ENCODE results near the gene CACNG1.
A peak's percentile ranks its signal among the peaks of the same experiment; 100 is the strongest.

The CACNG1 gene

GRCh38 chr17:67021743-67022450 lies 22.5 kb upstream of the CACNG1 start:
- TF ChIP-seq YY1 (IDR thresholded peaks at IDR 0.05; ENCODE audit: low read depth) (no peak), CREB1 (IDR thresholded peaks at IDR 0.05; ENCODE audit: low read depth) (no peak), NFIC (IDR thresholded peaks at IDR 0.05) (no peak), CEBPB (IDR thresholded peaks at IDR 0.05) (no peak), FOXM1 (IDR thresholded peaks at IDR 0.05; ENCODE audit: borderline replicate concordance, low read depth) (no peak), TCF12 (IDR thresholded peaks at IDR 0.05; ENCODE audit: low read depth) (no peak), MAX (IDR thresholded peaks at IDR 0.05) (no peak)

DNA sequence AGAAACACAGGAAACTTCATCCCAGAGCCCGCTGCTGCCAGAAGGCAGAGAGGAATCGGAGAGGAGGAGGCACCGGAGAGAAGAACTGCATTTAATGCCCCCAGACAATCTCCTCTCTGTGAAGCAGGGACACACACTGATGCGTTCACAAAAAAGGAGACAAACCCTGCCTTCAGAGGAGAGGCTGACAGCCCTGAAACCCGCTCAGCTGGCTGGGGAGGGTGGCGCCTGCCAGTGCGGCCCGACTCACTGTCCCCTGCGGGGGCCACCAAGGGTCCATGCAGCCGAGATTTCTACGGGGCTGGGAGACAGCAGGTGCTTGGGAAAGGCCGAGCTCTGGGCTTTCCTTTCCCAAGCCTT lies 21.9 kb upstream of the CACNG1 start:
- TF ChIP-seq EP300 (IDR thresholded peaks at IDR 0.05; ENCODE audit: borderline replicate concordance), result no peak
- TF ChIP-seq TCF12 (IDR thresholded peaks at IDR 0.05; ENCODE audit: low read depth), result no peak
- no peak for TF ChIP-seq REST (IDR thresholded peaks at IDR 0.05; ENCODE audit: low read depth)
- no peak for TF ChIP-seq YY1 (IDR thresholded peaks at IDR 0.05; ENCODE audit: low read depth)
- no peak for TF ChIP-seq TEAD4 (IDR thresholded peaks at IDR 0.05)
- TF ChIP-seq NFIC (IDR thresholded peaks at IDR 0.05), result no peak
- TF ChIP-seq USF1 (IDR thresholded peaks at IDR 0.05), result no peak
- no peak for TF ChIP-seq TAF1 (IDR thresholded peaks at IDR 0.05; ENCODE audit: low read depth)

GRCh38 chr17:67024736-67025135 lies 19.6 kb upstream of the CACNG1 start:
- TF ChIP-seq TEAD4 (IDR thresholded peaks at IDR 0.05) (no peak), YY1 (IDR thresholded peaks at IDR 0.05; ENCODE audit: low read depth) (no peak), CEBPB (IDR thresholded peaks at IDR 0.05) (no peak), MAX (IDR thresholded peaks at IDR 0.05) (no peak), RAD21 (IDR thresholded peaks at IDR 0.05; ENCODE audit: low read depth) (no peak), ZBTB7A (IDR thresholded peaks at IDR 0.05; ENCODE audit: low read depth) (no peak), TCF12 (IDR thresholded peaks at IDR 0.05; ENCODE audit: low read depth) (no peak), NFIC (IDR thresholded peaks at IDR 0.05) (no peak), CREB1 (IDR thresholded peaks at IDR 0.05; ENCODE audit: low read depth) (no peak), REST (IDR thresholded peaks at IDR 0.05; ENCODE audit: low read depth) (no peak), FOXM1 (IDR thresholded peaks at IDR 0.05; ENCODE audit: borderline replicate concordance, low read depth) (no peak), USF1 (IDR thresholded peaks at IDR 0.05) (no peak), EGR1 (IDR thresholded peaks at IDR 0.05) (no peak), EP300 (IDR thresholded peaks at IDR 0.05; ENCODE audit: borderline replicate concordance) (no peak), TAF1 (IDR thresholded peaks at IDR 0.05; ENCODE audit: low read depth) (no peak)

GRCh38 chr17:67025216-67025792 lies 19.1 kb upstream of the CACNG1 start:
- TF ChIP-seq MAX (IDR thresholded peaks at IDR 0.05), result 0 out of 2 replicates have a peak, but pooled peaks have one; percentile 24
- TF ChIP-seq TCF12 (IDR thresholded peaks at IDR 0.05; ENCODE audit: low read depth), result peak; percentile 64; the same call in 1 of the 2 replicates
- no peak for TF ChIP-seq TEAD4 (IDR thresholded peaks at IDR 0.05)
- TF ChIP-seq NFIC (IDR thresholded peaks at IDR 0.05), result peak; percentile 77
- TF ChIP-seq REST (IDR thresholded peaks at IDR 0.05; ENCODE audit: low read depth), result no peak
- TF ChIP-seq CREB1 (IDR thresholded peaks at IDR 0.05; ENCODE audit: low read depth), result no peak
